H1 (cell line): Measurements from ENCODE around the gene ZNF407. TPM values are rescaled to one million over a fixed set of nuclear protein-coding genes. Genes with fewer than 3 reads are reported as not detected.

Source experiments
- CTCF ChIA-PET: fragments of 300-600 bp; sonication (Branson Sonifier 250); formaldehyde crosslinking; loops from one replicate; lab custom pipeline; 2021; ENCODE audit not compliant: partially characterized antibody; lab: Charles Lee
- POLR2A ChIA-PET: fragments of 300-600 bp; sonication (Branson Sonifier 250); formaldehyde crosslinking; loops from one replicate; lab custom pipeline; 2021; ENCODE audit warnings: inconsistent platforms; ENCODE audit not compliant: partially characterized antibody; lab: Charles Lee
- DNase-seq, 2 experiments: peaks; one replicate each; pipeline versions ENCODE4 v3.0.0 to v3.0.0-alpha.2; 2010 to 2022; ENCODE audit warnings: low spot score in 2 of 2, low read depth in 1 of 2, mixed read lengths in 1 of 2
- FAIRE-seq: peaks from 2 replicates; lab custom pipeline; 2011; peaks lifted over from hg19 to GRCh38; lab: Jason Lieb, UNC
- H2AFZ ChIP-seq: 2 replicates; pipeline ENCODE4 v1.8.1; 2012; ENCODE audit warnings: low read length, inconsistent platforms
- H2AK5ac ChIP-seq: 2 replicates; pipeline ENCODE4 v1.6.1; 2013; ENCODE audit warnings: low read depth, low read length
- H2BK120ac ChIP-seq: replicated peaks from 2 replicates; pipeline ENCODE3; 2013; ENCODE audit warnings: low read depth, low read length, inconsistent platforms
- H2BK12ac ChIP-seq: 2 replicates; pipeline ENCODE4 v1.6.1; 2013; ENCODE audit warnings: low read depth, low read length
- H2BK15ac ChIP-seq: 2 replicates; pipeline ENCODE4 v1.6.1; 2013; ENCODE audit warnings: low read length
- H2BK20ac ChIP-seq: 2 replicates; pipeline ENCODE4 v1.6.1; 2013; ENCODE audit warnings: low read length
- H2BK5ac ChIP-seq: 2 replicates; pipeline ENCODE4 v1.6.1; 2013; ENCODE audit warnings: low read depth, low read length
- H3K14ac ChIP-seq: 2 replicates; pipeline ENCODE4 v1.6.1; 2013; ENCODE audit warnings: inconsistent platforms; ENCODE audit not compliant: insufficient read length
- H3K18ac ChIP-seq: 2 replicates; pipeline ENCODE4 v1.6.1; 2013; ENCODE audit warnings: low read length; ENCODE audit errors: extremely low read depth
- H3K23ac ChIP-seq: 2 replicates; pipeline ENCODE4 v1.6.1; 2013; ENCODE audit warnings: inconsistent platforms; ENCODE audit not compliant: insufficient read length
- H3K23me2 ChIP-seq: 2 replicates; pipeline ENCODE4 v1.6.1; 2013; ENCODE audit warnings: low read depth, low read length
- H3K27ac ChIP-seq: 2 replicates; pipeline ENCODE4 v1.6.1; 2011; ENCODE audit warnings: low read depth, low read length, inconsistent platforms
- H3K27me3 ChIP-seq, 4 experiments: replicated peaks in 1 of 4; 1 replicate in 1 of 4; 2 replicates in 3 of 4; pipeline versions ENCODE4 v1.6.1 to v1.8.1; 2011 to 2013; ENCODE audit warnings: low read length in 3 of 4, mild to moderate bottlenecking in 3 of 4, inconsistent platforms in 2 of 4, mixed read lengths in 2 of 4, moderate library complexity in 1 of 4; ENCODE audit not compliant: control insufficient read depth in 3 of 4, insufficient read depth in 3 of 4; ENCODE audit errors: extremely low read depth in 1 of 4
- H3K36me3 ChIP-seq, 4 experiments: 2 replicates each; pipeline versions ENCODE4 v1.6.1 to v1.8.1; 2011 to 2013; ENCODE audit warnings: mild to moderate bottlenecking in 4 of 4, low read length in 3 of 4, moderate library complexity in 2 of 4, control low read depth in 1 of 4, inconsistent platforms in 1 of 4; ENCODE audit not compliant: insufficient read depth in 4 of 4, control insufficient read depth in 2 of 4
- H3K4ac ChIP-seq: replicated peaks from 2 replicates; pipeline ENCODE3; 2013; ENCODE audit warnings: low read length, low read depth, mixed read lengths, inconsistent platforms; ENCODE audit not compliant: insufficient read length
- H3K4me1 ChIP-seq, 4 experiments: replicated peaks in 1 of 4; 1 replicate in 1 of 4; 2 replicates in 3 of 4; pipeline versions ENCODE4 v1.6.1 to v1.8.1; 2011 to 2013; ENCODE audit warnings: low read length in 3 of 4, inconsistent platforms in 2 of 4, mixed read lengths in 1 of 4; ENCODE audit not compliant: insufficient read depth in 4 of 4, control insufficient read depth in 3 of 4
- H3K4me2 ChIP-seq, 2 experiments: 2 replicates each; pipeline versions ENCODE4 v1.6.1 to v1.8.1; 2011 to 2013; ENCODE audit warnings: low read depth in 2 of 2, low read length in 2 of 2, control low read depth in 1 of 2, inconsistent platforms in 1 of 2, mild to moderate bottlenecking in 1 of 2; ENCODE audit not compliant: insufficient read depth in 1 of 2
- H3K4me3 ChIP-seq, 4 experiments: fragments of 200-600, 300-600 bp in 1 of 4; sonication (generic), shearing (Covaris generic), sonication (Bioruptor Twin) in 1 of 4; 2 replicates each; pipeline versions ENCODE4 v1.5.1 to v1.8.1; 2011 to 2016; ENCODE audit warnings: low read length in 4 of 4, low read depth in 3 of 4, control low read depth in 2 of 4, inconsistent platforms in 2 of 4, mild to moderate bottlenecking in 2 of 4, mixed read lengths in 1 of 4, moderate library complexity in 1 of 4; ENCODE audit not compliant: insufficient read depth in 2 of 4; ENCODE audit errors: extremely low read depth in 1 of 4
- H3K56ac ChIP-seq: replicated peaks from 2 replicates; pipeline ENCODE3; 2013; ENCODE audit warnings: low read depth, mild to moderate bottlenecking, mixed read lengths, low read length, inconsistent platforms; ENCODE audit not compliant: insufficient read length
- H3K79me1 ChIP-seq: 2 replicates; pipeline ENCODE4 v1.6.1; 2013; ENCODE audit warnings: low read depth, low read length, control low read depth
- H3K79me2 ChIP-seq, 2 experiments: 2 replicates each; pipeline versions ENCODE4 v1.6.1 to v1.8.1; 2012 to 2013; ENCODE audit warnings: low read length in 2 of 2, mild to moderate bottlenecking in 2 of 2, inconsistent platforms in 1 of 2; ENCODE audit not compliant: insufficient read depth in 2 of 2, control insufficient read depth in 1 of 2
- H3K9ac ChIP-seq, 4 experiments: replicated peaks in 1 of 4; 1 replicate in 1 of 4; 2 replicates in 3 of 4; pipeline versions ENCODE4 v1.6.1 to v1.8.1; 2011 to 2013; ENCODE audit warnings: low read depth in 3 of 4, low read length in 3 of 4, control low read depth in 2 of 4, mild to moderate bottlenecking in 2 of 4, moderate library complexity in 2 of 4, inconsistent platforms in 1 of 4; ENCODE audit errors: extremely low read depth in 1 of 4
- H3K9me3 ChIP-seq, 2 experiments: 2 replicates each; pipeline versions ENCODE4 v1.6.1 to v1.8.1; 2012 to 2013; ENCODE audit warnings: mild to moderate bottlenecking in 2 of 2, moderate library complexity in 2 of 2, control low read depth in 1 of 2, inconsistent platforms in 1 of 2, low read depth in 1 of 2, low read length in 1 of 2, mixed read lengths in 1 of 2; ENCODE audit not compliant: insufficient read depth in 2 of 2
- H4K20me1 ChIP-seq, 2 experiments: replicated peaks in 1 of 2; 2 replicates each; pipeline versions ENCODE3 to v1.8.1; 2011 to 2013; ENCODE audit warnings: inconsistent platforms in 2 of 2, low read length in 2 of 2, mild to moderate bottlenecking in 1 of 2; ENCODE audit not compliant: insufficient read depth in 2 of 2, control insufficient read depth in 1 of 2
- H4K5ac ChIP-seq: 2 replicates; pipeline ENCODE4 v1.6.1; 2013; ENCODE audit warnings: low read length, low read depth, mixed read lengths, inconsistent platforms; ENCODE audit not compliant: insufficient read length
- H4K8ac ChIP-seq: 2 replicates; pipeline ENCODE4 v1.8.0; 2013; ENCODE audit warnings: mild to moderate bottlenecking, moderate library complexity, low read length, inconsistent platforms; ENCODE audit not compliant: insufficient read depth; ENCODE audit errors: extremely low read depth
- H4K91ac ChIP-seq: replicated peaks from 2 replicates; pipeline ENCODE3; 2013; ENCODE audit warnings: low read length, mixed read lengths, inconsistent platforms; ENCODE audit not compliant: insufficient read length
- CBX5 ChIP-seq: fragments of 300-800, 300-1000 bp; sonication (generic); IDR thresholded peaks from 2 replicates; pipeline ENCODE4 v1.7.1; 2016; ENCODE audit warnings: antibody characterized with exemption, low read length, low read depth
- HDAC6 ChIP-seq: IDR thresholded peaks from one replicate; pipeline ENCODE4 v1.7.1; 2012; ENCODE audit warnings: low read depth, mild to moderate bottlenecking, inconsistent platforms, low read length, moderate library complexity
- PHF8 ChIP-seq: fragments of 200-600 bp; sonication (generic); conservative IDR thresholded peaks from 2 replicates; pipeline ENCODE4 v1.7.1; 2012; ENCODE audit warnings: low read depth, mild to moderate bottlenecking, inconsistent platforms, low read length, moderate library complexity
- USF2 ChIP-seq: IDR thresholded peaks from 2 replicates; pipeline ENCODE4 v1.6.1; 2011; ENCODE audit warnings: low read length, improper control_type of control experiment
- YY1 ChIP-seq: IDR thresholded peaks from 2 replicates; pipeline ENCODE4 v1.6.1; 2011; ENCODE audit warnings: low read depth, mild to moderate bottlenecking, low read length
- ZNF274 ChIP-seq: IDR thresholded peaks from 2 replicates; pipeline ENCODE4 v1.7.0; 2012; ENCODE audit warnings: low read length, borderline replicate concordance; ENCODE audit errors: extremely low read depth
- WGBS, 2 experiments: shearing (Covaris generic) in 1 of 2; methylation state at CpG; one replicate each; pipeline versions ENCODE4 v1.1.6 to v1.1.7; 2013 to 2015; ENCODE audit warnings: low lambda C conversion rate in 2 of 2, mixed read lengths in 2 of 2, inconsistent platforms in 1 of 2, low coverage in 1 of 2, missing lambda C conversion rate in 1 of 2; ENCODE audit not compliant: insufficient replicate concordance in 2 of 2, insufficient coverage in 1 of 2, insufficient read length in 1 of 2; ENCODE audit errors: extremely low coverage in 1 of 2, missing lambda C conversion rate in 1 of 2; 5-methylcytosine and 5-hydroxymethylcytosine counted together
- polyA plus RNA-seq, 7 experiments: library from polyadenylated mRNA; depleted of rRNA in 3 of 7; stranded (reverse) in 5 of 7; unstranded in 2 of 7; fragments of >200 nt in 5 of 7; fragments of 200-250 nt in 2 of 7; gene quantifications; 1 replicate in 5 of 7; 2 replicates in 1 of 7; 4 replicates in 1 of 7; pipeline versions ENCODE4 v1.2.1 to v1.2.3, GENCODE V29; 2011 to 2013; ENCODE audit warnings: missing spikeins in 2 of 7, mixed read lengths in 2 of 7
- total RNA-seq: library from RNA; stranded (reverse); fragmentation: NEBNext Ultra II Directional; extraction: Animal tissue kit (Norgen Biotek cat#: 25700); gene quantifications from 2 replicates; pipeline ENCODE4 v1.2.1, GENCODE V29; 2021

Gene ZNF407
- total and polyA plus RNA-seq, 2 of the 8 experiments (the other 6 are each of a cell fraction or from before 2014, with no cell fraction given): 1.5 to 6.8 TPM

GRCh38 chr18:74784752-74785151 lies 187.1 kb downstream of the ZNF407 start:
- Histone ChIP-seq H3K27me3 (no peaks in the 10 kb centered on the region), H3K36me3 (no peaks in the 10 kb centered on the region), H4K20me1 (no peaks in the 10 kb centered on the region), H3K23me2 (no peaks in the 10 kb centered on the region), H3K56ac (no peak overlapping the region), H2BK20ac (no peak overlapping the region), H4K5ac (no peak overlapping the region), H3K9me3 (no peaks in the 10 kb centered on the region), H3K4me1 (no peaks in the 10 kb centered on the region), H2BK15ac (no peak overlapping the region), H2AFZ (no peak overlapping the region), H3K79me1 (no peaks in the 10 kb centered on the region), H3K79me2 (no peaks in the 10 kb centered on the region), H2BK5ac (no peak overlapping the region), H2BK12ac (no peak overlapping the region), H3K27ac (no peak overlapping the region), H3K4me3 (no peak overlapping the region), H4K91ac (no peak overlapping the region), H3K4ac (no peak overlapping the region), H3K23ac (no peak overlapping the region), H3K4me2 (no peak overlapping the region), H3K18ac (no peak overlapping the region), H4K8ac (no peak overlapping the region), H3K14ac (no peak overlapping the region), H3K9ac (no peak overlapping the region), H2BK120ac (no peak overlapping the region), H2AK5ac (no peak overlapping the region)
- DNase-seq: no peak
- ChIA-PET POLR2A (no interaction called here), CTCF (interaction anchor here (0.9 kb wide), 1 partner anchor 9 kb away, joined by 3 read pairs; no protein-coding TSS in a partner anchor)
- WGBS, 2 experiments: 92% methylated on average over 6 of the region's 6 CpGs; no CpG with 5 or more reads in 1 of the 2 experiments
- no peak for FAIRE-seq
- TF ChIP-seq CBX5 (no peak), HDAC6 (no peak), ZNF274 (no peak), USF2 (no peak), YY1 (no peak), PHF8 (no peak)
